IPS-15b (cell line): ENCODE results near the gene SDHAF3.
"Not testable (repeated sequence)": the region's sequence is repeated elsewhere in the genome, so short reads cannot be mapped to it uniquely, and the experiment has no call there.

Experiments used
- H3K27me3 ChIP-seq: one replicate; pipeline ENCODE4 v1.6.1; 2013; ENCODE audit warnings: low read length; ENCODE audit not compliant: control insufficient read depth, insufficient read depth
- H3K36me3 ChIP-seq: one replicate; pipeline ENCODE4 v1.6.1; 2013; ENCODE audit warnings: low read length; ENCODE audit not compliant: control insufficient read depth, insufficient read depth
- H3K4me1 ChIP-seq: one replicate; pipeline ENCODE4 v1.6.1; 2013; ENCODE audit warnings: mild to moderate bottlenecking, low read length; ENCODE audit not compliant: control insufficient read depth, insufficient read depth
- H3K4me3 ChIP-seq: one replicate; pipeline ENCODE4 v1.5.1; 2013; ENCODE audit warnings: low read depth, low read length
- H3K9ac ChIP-seq: one replicate; pipeline ENCODE4 v1.6.1; 2013; ENCODE audit warnings: low read depth, mild to moderate bottlenecking, low read length
- H3K9me3 ChIP-seq: one replicate; pipeline ENCODE4 v1.6.1; 2013; ENCODE audit warnings: mild to moderate bottlenecking, low read length; ENCODE audit not compliant: control insufficient read depth, insufficient read depth

SDHAF3 gene

GRCh38 chr7:97179454-97180104, 62.1 kb downstream of the SDHAF3 start:
- no peak overlapping the region for H3K9ac ChIP-seq
- no peaks in the 10 kb centered on the region for H3K9me3 ChIP-seq
- H3K4me3 ChIP-seq = no peak overlapping the region
- no peaks in the 10 kb centered on the region for H3K4me1 ChIP-seq
- H3K36me3 ChIP-seq = peaks cover 2% of the 10 kb centered on the region
- H3K27me3 ChIP-seq = no peaks in the 10 kb centered on the region

- H3K36me3 ChIP-seq = peaks cover 2% of the 10 kb centered on the region
- H3K9me3 ChIP-seq = no peaks in the 10 kb centered on the region
- H3K4me3 ChIP-seq = no peak overlapping the region
- H3K4me1 ChIP-seq = no peaks in the 10 kb centered on the region
- H3K9ac ChIP-seq = no peak overlapping the region
- H3K27me3 ChIP-seq = no peaks in the 10 kb centered on the region
Observed at GRCh38 chr7:97187067-97187466, 69.6 kb downstream of the SDHAF3 start.

DNA sequence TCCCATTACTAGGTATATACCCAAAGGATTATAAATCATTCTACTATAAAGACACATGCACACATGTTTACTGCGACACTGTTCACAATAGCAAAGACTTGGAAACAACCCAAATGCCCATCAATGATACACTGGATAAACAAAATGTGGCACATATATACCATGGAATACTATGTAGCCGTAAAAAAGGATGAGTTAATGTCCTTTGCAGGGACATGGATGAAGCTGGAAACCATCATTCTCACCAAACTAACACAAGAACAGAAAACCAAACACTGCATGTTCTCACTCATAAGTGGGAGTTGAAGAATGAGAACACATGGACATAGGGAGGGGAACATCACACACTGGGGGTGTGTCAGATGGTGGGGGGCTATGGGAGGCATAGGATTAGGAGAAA, 78.7 kb downstream of the SDHAF3 start:
- H3K9ac ChIP-seq, H3K9me3 ChIP-seq, H3K4me3 ChIP-seq, H3K36me3 ChIP-seq, H3K27me3 ChIP-seq, H3K4me1 ChIP-seq: not testable (repeated sequence)

GRCh38 chr7:97198596-97198995, 81.1 kb downstream of the SDHAF3 start:
- no peaks in the 10 kb centered on the region for H3K36me3 ChIP-seq
- no peaks in the 10 kb centered on the region for H3K9me3 ChIP-seq
- no peaks in the 10 kb centered on the region for H3K27me3 ChIP-seq
- H3K4me3 ChIP-seq = no peak overlapping the region
- H3K9ac ChIP-seq = no peak overlapping the region
- no peaks in the 10 kb centered on the region for H3K4me1 ChIP-seq

DNA sequence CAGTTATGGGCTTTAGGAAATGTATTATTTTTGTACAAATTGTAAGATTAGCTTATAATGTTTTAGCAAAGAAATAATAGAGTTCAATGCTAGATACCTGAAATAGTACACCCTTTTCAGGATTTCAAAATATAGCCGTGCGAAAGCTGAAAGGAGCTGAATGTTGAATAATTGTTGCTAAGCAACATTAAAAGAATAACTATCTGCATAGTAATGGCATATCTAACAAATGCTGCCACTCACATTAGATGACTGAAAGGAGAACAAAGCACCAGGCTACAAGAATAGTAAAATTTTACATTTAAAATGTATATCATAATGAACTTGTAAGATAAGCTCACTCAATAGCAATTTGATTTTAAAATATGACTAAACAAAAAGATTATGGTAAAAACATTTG, 82.5 kb downstream of the SDHAF3 start:
- Histone ChIP-seq H3K36me3 (no peaks in the 10 kb centered on the region), H3K4me3 (no peak overlapping the region), H3K27me3 (no peaks in the 10 kb centered on the region), H3K9ac (no peak overlapping the region), H3K9me3 (no peaks in the 10 kb centered on the region), H3K4me1 (no peaks in the 10 kb centered on the region)

DNA sequence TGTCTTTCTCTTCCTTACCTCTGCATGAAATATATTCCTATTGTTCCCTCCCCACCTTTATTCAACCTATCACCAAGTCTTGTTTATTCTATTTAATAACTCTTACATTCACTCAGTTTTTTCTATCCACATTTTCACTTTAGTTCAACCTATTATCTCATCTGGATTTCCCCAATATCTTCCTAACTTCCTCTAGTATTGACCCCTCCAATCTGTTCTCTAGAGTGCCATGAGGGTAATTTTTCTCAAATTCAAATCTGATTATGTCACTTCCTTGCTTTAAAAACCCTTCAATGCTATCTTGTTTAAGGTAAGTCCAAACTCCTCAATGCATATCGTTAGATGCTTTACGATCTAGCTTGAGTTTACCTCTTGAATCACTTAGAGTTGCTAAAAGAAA, 86.5 kb downstream of the SDHAF3 start:
- Histone ChIP-seq H3K4me3 (no peak overlapping the region), H3K27me3 (no peaks in the 10 kb centered on the region), H3K9ac (no peak overlapping the region), H3K36me3 (no peaks in the 10 kb centered on the region), H3K9me3 (no peaks in the 10 kb centered on the region), H3K4me1 (no peaks in the 10 kb centered on the region)

DNA sequence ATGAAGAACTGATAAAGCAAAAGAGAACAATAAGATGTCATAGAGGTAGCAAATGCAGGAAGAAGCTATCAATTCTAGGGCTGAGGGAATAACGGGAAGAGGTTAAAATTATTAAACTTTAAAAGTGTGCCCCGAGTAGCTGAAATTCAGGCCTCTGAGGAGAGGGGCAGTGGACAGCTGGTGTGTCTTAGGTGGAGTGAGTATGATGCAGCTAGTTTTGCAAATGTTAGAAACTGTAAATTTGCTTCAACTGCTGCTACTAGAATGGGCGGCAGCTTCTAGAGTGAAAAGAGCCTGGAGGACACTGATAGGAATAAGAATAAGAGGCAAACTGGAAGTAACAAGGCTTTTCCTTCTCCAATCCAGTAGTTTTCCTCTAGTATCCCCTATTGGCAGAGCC, 87.3 kb downstream of the SDHAF3 start:
- Histone ChIP-seq H3K27me3 (no peaks in the 10 kb centered on the region), H3K4me1 (no peaks in the 10 kb centered on the region), H3K9me3 (no peaks in the 10 kb centered on the region), H3K4me3 (no peak overlapping the region), H3K36me3 (no peaks in the 10 kb centered on the region), H3K9ac (no peak overlapping the region)

- Histone ChIP-seq H3K4me3 (no peak overlapping the region), H3K9ac (no peak overlapping the region), H3K4me1 (no peaks in the 10 kb centered on the region), H3K27me3 (no peaks in the 10 kb centered on the region), H3K9me3 (no peaks in the 10 kb centered on the region), H3K36me3 (no peaks in the 10 kb centered on the region)
Observed at GRCh38 chr7:97215556-97215955, 98.1 kb downstream of the SDHAF3 start.

DNA sequence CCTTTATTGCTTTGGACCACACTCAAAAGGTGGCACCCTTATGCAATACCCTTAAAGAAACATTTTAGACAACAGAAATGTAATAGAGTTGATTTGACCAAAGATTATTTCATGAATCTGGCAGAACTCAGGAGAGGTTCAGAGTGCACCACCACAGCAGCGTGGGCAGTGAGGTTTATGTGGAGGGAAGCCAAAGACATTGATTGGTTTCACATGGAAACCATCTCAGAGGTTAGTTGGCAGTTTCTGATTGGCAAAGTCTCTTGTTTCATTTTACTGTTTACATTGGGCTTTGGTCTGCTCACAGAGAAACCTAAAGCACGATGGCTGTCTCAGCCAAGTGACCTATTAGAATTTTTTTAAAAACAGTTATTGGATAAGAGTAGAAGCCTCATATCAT, 101.3 kb downstream of the SDHAF3 start:
- no peaks in the 10 kb centered on the region for H3K36me3 ChIP-seq
- H3K4me1 ChIP-seq = no peaks in the 10 kb centered on the region
- no peaks in the 10 kb centered on the region for H3K9me3 ChIP-seq
- H3K4me3 ChIP-seq = no peak overlapping the region
- no peaks in the 10 kb centered on the region for H3K27me3 ChIP-seq
- no peak overlapping the region for H3K9ac ChIP-seq

GRCh38 chr7:97219237-97219636, 101.7 kb downstream of the SDHAF3 start:
- Histone ChIP-seq H3K9ac (no peak overlapping the region), H3K9me3 (no peaks in the 10 kb centered on the region), H3K4me1 (no peaks in the 10 kb centered on the region), H3K4me3 (no peak overlapping the region), H3K27me3 (no peaks in the 10 kb centered on the region), H3K36me3 (no peaks in the 10 kb centered on the region)

DNA sequence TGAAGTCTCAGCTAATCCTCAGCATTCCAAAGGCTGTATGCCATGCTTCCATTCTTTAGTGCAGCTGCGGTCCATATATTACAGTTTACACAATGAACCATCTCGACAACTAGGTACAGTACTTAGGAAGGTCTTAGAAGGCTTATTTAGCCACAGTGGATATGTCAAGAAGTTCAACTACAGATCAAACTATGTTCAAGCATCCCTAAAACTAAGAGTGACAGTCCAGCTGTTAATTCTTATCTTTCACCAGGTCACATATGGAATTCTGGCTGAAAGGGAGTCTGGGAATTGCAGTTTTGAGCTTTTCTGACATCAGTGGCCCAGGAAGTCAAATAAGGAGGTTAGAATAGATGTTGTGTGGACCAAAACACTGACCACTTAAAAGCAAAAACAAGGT, 106.8 kb downstream of the SDHAF3 start:
- Histone ChIP-seq H3K9ac (no peak overlapping the region), H3K36me3 (no peaks in the 10 kb centered on the region), H3K9me3 (no peaks in the 10 kb centered on the region), H3K4me3 (no peak overlapping the region), H3K4me1 (no peaks in the 10 kb centered on the region), H3K27me3 (no peaks in the 10 kb centered on the region)

GRCh38 chr7:97226541-97226940, 109.0 kb downstream of the SDHAF3 start:
- no peaks in the 10 kb centered on the region for H3K4me1 ChIP-seq
- no peaks in the 10 kb centered on the region for H3K36me3 ChIP-seq
- H3K9me3 ChIP-seq = no peaks in the 10 kb centered on the region
- no peaks in the 10 kb centered on the region for H3K27me3 ChIP-seq
- H3K4me3 ChIP-seq = no peak overlapping the region
- no peak overlapping the region for H3K9ac ChIP-seq
